GM12878 (cell line): ENCODE data around the gene UGT1A6.

Experiments used
- EZH2 ChIP-seq: IDR thresholded peaks from 2 replicates; pipeline ENCODE4 v1.6.1; 2012; ENCODE audit warnings: low read depth, mild to moderate bottlenecking, control low read depth, inconsistent platforms, low read length, borderline replicate concordance; ENCODE audit not compliant: control insufficient read depth
- TAF1 ChIP-seq: IDR thresholded peaks from 2 replicates; pipeline ENCODE4 v1.6.1; 2011; ENCODE audit warnings: mild to moderate bottlenecking, low read depth, low read length, borderline replicate concordance
- TF ChIP-seq, protein P1 (sequence below): fragments of 450-650 bp; IDR thresholded peaks from 2 replicates; pipeline ENCODE4 v1.6.1; 2016; ENCODE audit warnings: mild to moderate bottlenecking
- TF ChIP-seq, protein P2 (sequence below): IDR thresholded peaks from 2 replicates; pipeline ENCODE4 v1.6.1; 2011; ENCODE audit warnings: low read depth, mild to moderate bottlenecking, low read length, moderate library complexity, borderline replicate concordance; ENCODE audit errors: extremely low read depth
- TF ChIP-seq, protein P3 (sequence below), 3 experiments: IDR thresholded peaks in 2 of 3; conservative IDR thresholded peaks in 1 of 3; 2 replicates each; pipeline ENCODE4 v1.5.1; 2011; ENCODE audit warnings: low read depth in 3 of 3, low read length in 3 of 3, mild to moderate bottlenecking in 3 of 3, control low read depth in 2 of 3, moderate library complexity in 2 of 3, inconsistent platforms in 1 of 3, mixed read lengths in 1 of 3; ENCODE audit not compliant: control insufficient read depth in 2 of 3, insufficient read depth in 1 of 3; ENCODE audit errors: extremely low read depth in 1 of 3
- TF ChIP-seq, protein P4 (sequence below): IDR thresholded peaks from 2 replicates; pipeline ENCODE4 v1.6.1; 2012; ENCODE audit warnings: low read depth, low read length, improper control_type of control experiment
- TF ChIP-seq, protein P5 (sequence below): IDR thresholded peaks from 2 replicates; pipeline ENCODE4 v1.6.1; 2011; ENCODE audit warnings: low read depth, low read length, improper control_type of control experiment, borderline replicate concordance

DNA sequence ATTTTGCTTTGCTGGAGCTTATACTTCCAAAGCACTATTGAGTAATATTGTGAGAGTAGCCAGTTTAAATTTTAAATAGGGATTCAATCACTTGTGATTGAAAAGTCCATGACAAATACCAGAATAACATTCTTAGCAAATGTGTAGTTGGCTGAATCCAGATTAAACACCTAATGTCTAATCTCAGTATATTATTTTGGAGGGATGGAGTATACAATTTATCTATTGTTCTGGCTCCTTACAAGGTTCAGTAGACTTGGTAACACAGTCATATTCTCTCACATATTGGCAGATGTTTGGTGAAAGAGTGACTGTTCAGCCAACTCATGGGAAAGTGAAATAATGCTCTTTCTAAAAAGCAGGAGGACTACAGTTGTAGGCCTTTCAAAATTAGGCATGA is 18.8 kb upstream of the UGT1A6 start:
- TF ChIP-seq EZH2 (no peak), TAF1 (no peak)
- TF ChIP-seq, protein P1, sequence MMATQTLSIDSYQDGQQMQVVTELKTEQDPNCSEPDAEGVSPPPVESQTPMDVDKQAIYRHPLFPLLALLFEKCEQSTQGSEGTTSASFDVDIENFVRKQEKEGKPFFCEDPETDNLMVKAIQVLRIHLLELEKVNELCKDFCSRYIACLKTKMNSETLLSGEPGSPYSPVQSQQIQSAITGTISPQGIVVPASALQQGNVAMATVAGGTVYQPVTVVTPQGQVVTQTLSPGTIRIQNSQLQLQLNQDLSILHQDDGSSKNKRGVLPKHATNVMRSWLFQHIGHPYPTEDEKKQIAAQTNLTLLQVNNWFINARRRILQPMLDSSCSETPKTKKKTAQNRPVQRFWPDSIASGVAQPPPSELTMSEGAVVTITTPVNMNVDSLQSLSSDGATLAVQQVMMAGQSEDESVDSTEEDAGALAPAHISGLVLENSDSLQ, result no peak
- TF ChIP-seq, protein P2, sequence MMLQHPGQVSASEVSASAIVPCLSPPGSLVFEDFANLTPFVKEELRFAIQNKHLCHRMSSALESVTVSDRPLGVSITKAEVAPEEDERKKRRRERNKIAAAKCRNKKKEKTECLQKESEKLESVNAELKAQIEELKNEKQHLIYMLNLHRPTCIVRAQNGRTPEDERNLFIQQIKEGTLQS, result no peak
- TF ChIP-seq, protein P3, sequence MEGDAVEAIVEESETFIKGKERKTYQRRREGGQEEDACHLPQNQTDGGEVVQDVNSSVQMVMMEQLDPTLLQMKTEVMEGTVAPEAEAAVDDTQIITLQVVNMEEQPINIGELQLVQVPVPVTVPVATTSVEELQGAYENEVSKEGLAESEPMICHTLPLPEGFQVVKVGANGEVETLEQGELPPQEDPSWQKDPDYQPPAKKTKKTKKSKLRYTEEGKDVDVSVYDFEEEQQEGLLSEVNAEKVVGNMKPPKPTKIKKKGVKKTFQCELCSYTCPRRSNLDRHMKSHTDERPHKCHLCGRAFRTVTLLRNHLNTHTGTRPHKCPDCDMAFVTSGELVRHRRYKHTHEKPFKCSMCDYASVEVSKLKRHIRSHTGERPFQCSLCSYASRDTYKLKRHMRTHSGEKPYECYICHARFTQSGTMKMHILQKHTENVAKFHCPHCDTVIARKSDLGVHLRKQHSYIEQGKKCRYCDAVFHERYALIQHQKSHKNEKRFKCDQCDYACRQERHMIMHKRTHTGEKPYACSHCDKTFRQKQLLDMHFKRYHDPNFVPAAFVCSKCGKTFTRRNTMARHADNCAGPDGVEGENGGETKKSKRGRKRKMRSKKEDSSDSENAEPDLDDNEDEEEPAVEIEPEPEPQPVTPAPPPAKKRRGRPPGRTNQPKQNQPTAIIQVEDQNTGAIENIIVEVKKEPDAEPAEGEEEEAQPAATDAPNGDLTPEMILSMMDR (IDR thresholded peaks at IDR 0.05 in 2 of 3, conservative IDR thresholded peaks at IDR 0.05 in 1 of 3; ENCODE audit: control insufficient read depth in 2 of 3, extremely low read depth in 1 of 3, insufficient read depth in 1 of 3, low read depth in 3 of 3, low read length in 3 of 3), result no peak
- TF ChIP-seq, protein P4, sequence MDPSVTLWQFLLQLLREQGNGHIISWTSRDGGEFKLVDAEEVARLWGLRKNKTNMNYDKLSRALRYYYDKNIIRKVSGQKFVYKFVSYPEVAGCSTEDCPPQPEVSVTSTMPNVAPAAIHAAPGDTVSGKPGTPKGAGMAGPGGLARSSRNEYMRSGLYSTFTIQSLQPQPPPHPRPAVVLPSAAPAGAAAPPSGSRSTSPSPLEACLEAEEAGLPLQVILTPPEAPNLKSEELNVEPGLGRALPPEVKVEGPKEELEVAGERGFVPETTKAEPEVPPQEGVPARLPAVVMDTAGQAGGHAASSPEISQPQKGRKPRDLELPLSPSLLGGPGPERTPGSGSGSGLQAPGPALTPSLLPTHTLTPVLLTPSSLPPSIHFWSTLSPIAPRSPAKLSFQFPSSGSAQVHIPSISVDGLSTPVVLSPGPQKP, result no peak
- TF ChIP-seq, protein P5, sequence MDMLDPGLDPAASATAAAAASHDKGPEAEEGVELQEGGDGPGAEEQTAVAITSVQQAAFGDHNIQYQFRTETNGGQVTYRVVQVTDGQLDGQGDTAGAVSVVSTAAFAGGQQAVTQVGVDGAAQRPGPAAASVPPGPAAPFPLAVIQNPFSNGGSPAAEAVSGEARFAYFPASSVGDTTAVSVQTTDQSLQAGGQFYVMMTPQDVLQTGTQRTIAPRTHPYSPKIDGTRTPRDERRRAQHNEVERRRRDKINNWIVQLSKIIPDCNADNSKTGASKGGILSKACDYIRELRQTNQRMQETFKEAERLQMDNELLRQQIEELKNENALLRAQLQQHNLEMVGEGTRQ, result no peak
